ENCODE results near the gene CTU2. TPM values are rescaled to one million over a fixed set of nuclear protein-coding genes. Genes with fewer than 3 reads are reported as not detected.

CTU2 gene
- total and polyA plus RNA-seq, 2 donors from 2014 or later: 11.1 to 18.8 TPM

DNA sequence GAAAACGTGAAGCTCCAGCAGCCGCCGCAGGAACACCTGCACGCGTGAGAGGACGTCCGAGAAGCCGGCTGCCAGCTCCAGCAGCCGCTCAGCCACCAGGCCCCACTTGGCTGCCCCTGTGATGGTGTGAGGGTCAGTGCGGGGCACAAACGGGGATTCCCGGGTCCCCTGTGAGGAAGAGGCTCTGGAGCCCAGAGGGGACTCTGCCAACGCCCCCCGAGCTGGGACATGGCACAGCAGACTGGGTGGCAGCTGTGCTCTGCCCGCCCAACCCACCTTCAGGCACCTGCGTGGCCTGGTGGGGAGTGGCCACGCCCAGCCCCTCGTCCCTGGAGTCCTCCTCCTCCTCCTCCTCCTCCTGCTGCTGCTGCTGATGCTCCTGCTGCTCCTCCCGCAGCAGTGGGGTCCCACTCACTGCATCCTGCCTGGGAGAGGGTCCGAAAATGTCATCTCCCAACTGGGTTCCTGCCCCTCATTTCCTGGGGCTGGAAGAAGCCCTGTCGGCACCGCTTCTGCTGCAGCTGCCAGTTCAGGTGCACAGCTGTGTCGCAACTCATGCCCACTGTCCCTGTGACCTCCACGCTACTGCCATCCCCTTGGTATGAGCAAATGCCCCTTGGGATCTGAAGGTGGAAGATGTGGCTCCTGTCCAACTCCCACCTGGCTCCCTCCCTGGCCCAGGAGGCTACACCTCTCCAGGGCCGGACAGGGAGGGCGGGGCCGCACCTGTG is 27.5 kb downstream of the CTU2 start:
- H3K36me3 ChIP-seq (ENCODE audit: control insufficient read depth in 2 of 3, insufficient read depth in 3 of 3, low read length in 3 of 3): peaks cover 0 to 19% (median 18%) of the 10 kb centered on the region in 3 donors
- intact Hi-C loops (cut with DNase I): no loop called here

DNA sequence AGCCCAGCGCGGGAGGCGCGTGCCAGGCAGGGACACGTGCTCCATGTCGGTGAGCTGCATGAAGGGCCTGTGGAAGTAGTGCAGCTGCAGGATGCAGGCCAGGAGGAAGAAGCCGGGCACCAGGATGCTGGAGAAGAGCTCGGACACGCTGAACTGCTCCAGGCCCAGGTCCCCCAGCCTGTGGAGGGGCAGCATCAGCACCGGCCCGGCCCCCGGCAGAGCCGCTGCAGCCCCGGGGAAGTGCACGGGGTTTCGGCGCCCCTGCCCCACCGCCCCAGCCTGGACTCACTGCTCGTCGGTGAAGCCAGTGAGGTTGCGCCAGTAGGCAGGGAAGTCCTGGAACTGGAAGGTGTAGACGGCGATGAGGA is 28.0 kb downstream of the CTU2 start:
- no peak overlapping the region for H3K27ac ChIP-seq (ENCODE audit: low read depth in 2 of 2, low read length in 2 of 2)
- FAIRE-seq (no peak), DNase-seq (no peak)
- H3K9me3 ChIP-seq (ENCODE audit: control insufficient read depth in 2 of 3, insufficient read depth in 1 of 3, low read length in 3 of 3): no peaks in the 10 kb centered on the region
- intact Hi-C loops (cut with DNase I): no loop called here
- H3K36me3 ChIP-seq (ENCODE audit: control insufficient read depth in 2 of 3, insufficient read depth in 3 of 3, low read length in 3 of 3): peaks cover 0 to 19% (median 18%) of the 10 kb centered on the region in 3 donors
- TF ChIP-seq, protein P1, sequence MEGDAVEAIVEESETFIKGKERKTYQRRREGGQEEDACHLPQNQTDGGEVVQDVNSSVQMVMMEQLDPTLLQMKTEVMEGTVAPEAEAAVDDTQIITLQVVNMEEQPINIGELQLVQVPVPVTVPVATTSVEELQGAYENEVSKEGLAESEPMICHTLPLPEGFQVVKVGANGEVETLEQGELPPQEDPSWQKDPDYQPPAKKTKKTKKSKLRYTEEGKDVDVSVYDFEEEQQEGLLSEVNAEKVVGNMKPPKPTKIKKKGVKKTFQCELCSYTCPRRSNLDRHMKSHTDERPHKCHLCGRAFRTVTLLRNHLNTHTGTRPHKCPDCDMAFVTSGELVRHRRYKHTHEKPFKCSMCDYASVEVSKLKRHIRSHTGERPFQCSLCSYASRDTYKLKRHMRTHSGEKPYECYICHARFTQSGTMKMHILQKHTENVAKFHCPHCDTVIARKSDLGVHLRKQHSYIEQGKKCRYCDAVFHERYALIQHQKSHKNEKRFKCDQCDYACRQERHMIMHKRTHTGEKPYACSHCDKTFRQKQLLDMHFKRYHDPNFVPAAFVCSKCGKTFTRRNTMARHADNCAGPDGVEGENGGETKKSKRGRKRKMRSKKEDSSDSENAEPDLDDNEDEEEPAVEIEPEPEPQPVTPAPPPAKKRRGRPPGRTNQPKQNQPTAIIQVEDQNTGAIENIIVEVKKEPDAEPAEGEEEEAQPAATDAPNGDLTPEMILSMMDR (IDR thresholded peaks at IDR 0.05; ENCODE audit: borderline replicate concordance, extremely low read depth, insufficient read depth): no peak
- H3K4me3 ChIP-seq (ENCODE audit: low read length in 3 of 3): no peak overlapping the region
- no peaks in the 10 kb centered on the region for H3K27me3 ChIP-seq (ENCODE audit: control insufficient read depth, insufficient read depth, low read length)
- H3K9ac ChIP-seq (ENCODE audit: low read length in 3 of 3): no peak overlapping the region
- peaks cover 0 to 7% (median 0%) of the 10 kb centered on the region in 3 donors for H3K4me1 ChIP-seq (ENCODE audit: control insufficient read depth in 2 of 3, insufficient read depth in 2 of 3, low read depth in 1 of 3, low read length in 3 of 3)

More for the DNA sequence above, 27.5 kb downstream of the CTU2 start:
- DNase-seq (no peak), FAIRE-seq (no peak)
- H3K9ac ChIP-seq (ENCODE audit: low read length in 3 of 3): no peak overlapping the region
- no peaks in the 10 kb centered on the region for H3K9me3 ChIP-seq (ENCODE audit: control insufficient read depth in 2 of 3, insufficient read depth in 1 of 3, low read length in 3 of 3)
- TF ChIP-seq, protein P1 (IDR thresholded peaks at IDR 0.05; ENCODE audit: borderline replicate concordance, extremely low read depth, insufficient read depth): no peak
- H3K27me3 ChIP-seq (ENCODE audit: control insufficient read depth, insufficient read depth, low read length): no peaks in the 10 kb centered on the region
- peaks cover 0 to 6% (median 0%) of the 10 kb centered on the region in 3 donors for H3K4me1 ChIP-seq (ENCODE audit: control insufficient read depth in 2 of 3, insufficient read depth in 2 of 3, low read depth in 1 of 3, low read length in 3 of 3)
- no peak overlapping the region for H3K27ac ChIP-seq (ENCODE audit: low read depth in 2 of 2, low read length in 2 of 2)
- H3K4me3 ChIP-seq (ENCODE audit: low read length in 3 of 3): no peak overlapping the region

DNA sequence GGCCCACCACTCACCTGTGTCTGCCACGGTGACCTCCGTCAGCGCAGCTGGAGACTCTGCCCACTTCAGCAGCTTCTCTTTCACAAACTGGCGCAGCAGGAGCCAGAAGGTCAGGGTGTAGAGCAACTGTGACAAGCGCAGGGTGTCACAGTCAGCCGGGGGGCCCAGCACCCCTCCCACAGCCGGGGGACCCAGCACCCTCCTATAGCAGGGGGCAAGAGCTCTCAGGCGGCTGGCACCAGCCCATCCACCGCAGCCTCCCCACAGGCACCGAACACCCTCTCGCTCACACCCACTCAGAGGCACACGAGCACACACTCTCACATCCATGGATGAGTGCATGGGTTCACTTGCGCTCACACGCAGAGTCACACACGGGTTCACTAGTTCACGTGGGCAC is 28.8 kb downstream of the CTU2 start:
- intact Hi-C loops (cut with DNase I): loop anchor here (5.0 kb wide), 1 partner anchor 47 kb away; no protein-coding TSS in a partner anchor
- FAIRE-seq (no peak), DNase-seq (no peak)
- TF ChIP-seq, protein P1 (IDR thresholded peaks at IDR 0.05; ENCODE audit: borderline replicate concordance, extremely low read depth, insufficient read depth): no peak
- H3K4me3 ChIP-seq (ENCODE audit: low read length in 3 of 3): no peak overlapping the region
- peaks cover 0 to 7% (median 0%) of the 10 kb centered on the region in 3 donors for H3K4me1 ChIP-seq (ENCODE audit: control insufficient read depth in 2 of 3, insufficient read depth in 2 of 3, low read depth in 1 of 3, low read length in 3 of 3)
- H3K9me3 ChIP-seq (ENCODE audit: control insufficient read depth in 2 of 3, insufficient read depth in 1 of 3, low read length in 3 of 3): no peaks in the 10 kb centered on the region
- H3K27me3 ChIP-seq (ENCODE audit: control insufficient read depth, insufficient read depth, low read length): no peaks in the 10 kb centered on the region
- H3K9ac ChIP-seq (ENCODE audit: low read length in 3 of 3): no peak overlapping the region
- no peak overlapping the region for H3K27ac ChIP-seq (ENCODE audit: low read depth in 2 of 2, low read length in 2 of 2)
- peaks cover 0 to 19% (median 18%) of the 10 kb centered on the region in 3 donors for H3K36me3 ChIP-seq (ENCODE audit: control insufficient read depth in 2 of 3, insufficient read depth in 3 of 3, low read length in 3 of 3)

Measured in kidney (tissue), 14 donors.